Suppressor macrophage (primary cell): Measurements from ENCODE around the gene CLDN7.

Source experiments
- DNase-seq, 4 experiments: peaks; one replicate each; pipeline ENCODE4 v3.0.0-alpha.2; 2020 to 2022

The CLDN7 gene

GRCh38 chr17:7218758-7219157, 43.5 kb downstream of the CLDN7 start:
- DNase-seq: no peak

- DNase-seq: no peak
These were observed 44.1 kb downstream of the CLDN7 start for GRCh38 chr17:7218166-7218565.

- DNase-seq: peak; percentile 48 to 75 (median 67)
These were observed 44.9 kb downstream of the CLDN7 start for GRCh38 chr17:7217113-7217987.

- DNase-seq: peak in 1 of 4 experiments; percentile 17
These were observed 45.8 kb downstream of the CLDN7 start for GRCh38 chr17:7216242-7217112.

- no peak for DNase-seq
These were observed 46.6 kb downstream of the CLDN7 start for GRCh38 chr17:7215652-7216180.

GRCh38 chr17:7215136-7215638, 47.1 kb downstream of the CLDN7 start:
- no peak for DNase-seq

- DNase-seq: peak; percentile 94 to 97 (median 96)
These were observed 47.8 kb downstream of the CLDN7 start for GRCh38 chr17:7214300-7215135.

GRCh38 chr17:7213895-7214299, 48.4 kb downstream of the CLDN7 start:
- DNase-seq: peak; percentile 65 to 78 (median 67)

- no peak for DNase-seq
These were observed 50.6 kb downstream of the CLDN7 start for GRCh38 chr17:7211491-7212273.
